GM23338 (cell line): ENCODE data around the gene TDG. TPM values are rescaled to one million over a fixed set of nuclear protein-coding genes. Genes with fewer than 3 reads are reported as not detected.

Source experiments
- ATAC-seq: fragments of 200-7000 bp; cut with Tn5 transposase; 3 replicates; pipeline ENCODE4 v1.9.1; 2020
- DNase-seq: peaks from one replicate; pipeline ENCODE4 v3.0.0-alpha.2; 2015; ENCODE audit warnings: low spot score
- H2AFZ ChIP-seq: fragments of 200-600 bp; sonication (generic); 2 replicates; pipeline ENCODE4 v1.8.0; 2016; ENCODE audit warnings: antibody characterized with exemption, mild to moderate bottlenecking, moderate library complexity
- H3F3A ChIP-seq: fragments of 200-600 bp; sonication (generic); replicated peaks from 2 replicates; pipeline ENCODE4 v1.8.0; 2017; ENCODE audit warnings: antibody characterized with exemption, mixed run types, low read depth
- H3K27ac ChIP-seq: fragments of 200-600 bp; sonication (generic); 2 replicates; pipeline ENCODE4 v1.6.1; 2016; ENCODE audit warnings: low read depth
- H3K27me3 ChIP-seq: fragments of 200-600 bp; sonication (generic); 2 replicates; pipeline ENCODE4 v1.8.0; 2016; ENCODE audit warnings: mild to moderate bottlenecking, mixed run types, moderate library complexity; ENCODE audit not compliant: insufficient read depth
- H3K36me3 ChIP-seq: fragments of 200-600 bp; sonication (generic); 2 replicates; pipeline ENCODE4 v1.8.0; 2016; ENCODE audit warnings: mild to moderate bottlenecking; ENCODE audit not compliant: insufficient read depth
- H3K4me1 ChIP-seq: fragments of 200-600 bp; sonication (generic); 2 replicates; pipeline ENCODE4 v1.8.0; 2016; ENCODE audit warnings: mild to moderate bottlenecking, moderate library complexity; ENCODE audit not compliant: insufficient read depth
- H3K4me2 ChIP-seq: fragments of 200-600 bp; sonication (generic); 2 replicates; pipeline ENCODE4 v1.7.1; 2017; ENCODE audit warnings: mixed run types
- H3K4me3 ChIP-seq: fragments of 200-600 bp; sonication (generic); 2 replicates; pipeline ENCODE4 v1.6.1; 2016; ENCODE audit warnings: mixed run types
- H3K79me2 ChIP-seq: fragments of 200-600 bp; sonication (generic); replicated peaks from 2 replicates; pipeline ENCODE4 v1.8.0; 2017; ENCODE audit warnings: mild to moderate bottlenecking; ENCODE audit not compliant: insufficient read depth
- H3K9me2 ChIP-seq: fragments of 200-600 bp; sonication (generic); 2 replicates; pipeline ENCODE4 v1.8.0; 2017; ENCODE audit not compliant: insufficient read depth
- H4K20me1 ChIP-seq: fragments of 200-600 bp; sonication (generic); replicated peaks from 2 replicates; pipeline ENCODE4 v1.8.0; 2017; ENCODE audit warnings: mild to moderate bottlenecking; ENCODE audit not compliant: insufficient read depth
- H3K27ac Mint-ChIP-seq: 2 replicates; pipeline ENCODE4 v1.8.0; 2020; ENCODE audit warnings: inconsistent platforms, mild to moderate bottlenecking, moderate library complexity, mixed read lengths
- H3K27me3 Mint-ChIP-seq: 3 replicates; pipeline ENCODE4 v1.8.0; 2022; ENCODE audit warnings: low read depth, mild to moderate bottlenecking, moderate library complexity, mixed read lengths, inconsistent platforms; ENCODE audit not compliant: insufficient read depth, poor library complexity
- H3K36me3 Mint-ChIP-seq: 3 replicates; pipeline ENCODE4 v1.8.0; 2021; ENCODE audit warnings: low read depth, mild to moderate bottlenecking, inconsistent platforms, moderate library complexity, mixed read lengths
- H3K4me1 Mint-ChIP-seq: 3 replicates; pipeline ENCODE4 v1.8.0; 2020; ENCODE audit warnings: mild to moderate bottlenecking, inconsistent platforms, mixed read lengths
- H3K4me3 Mint-ChIP-seq: 3 replicates; pipeline ENCODE4 v1.8.0; 2021; ENCODE audit warnings: moderate library complexity, mild to moderate bottlenecking, inconsistent platforms, mixed read lengths
- H3K9me3 Mint-ChIP-seq: 3 replicates; pipeline ENCODE4 v1.8.0; 2020; ENCODE audit warnings: moderate library complexity, mild to moderate bottlenecking, inconsistent platforms, mixed read lengths
- CREB1 ChIP-seq: fragments of 250-450 bp; sonication (Bioruptor Pico); IDR thresholded peaks from 2 replicates; pipeline ENCODE4 v1.5.0; 2020; ENCODE audit warnings: low read depth, mild to moderate bottlenecking, moderate library complexity
- CTCF ChIP-seq, 2 experiments: fragments of 200-600 bp in 1 of 2; sonication (generic) in 1 of 2; conservative IDR thresholded peaks; 2 replicates each; pipeline versions ENCODE4 v1.5.1 to v1.6.1; 2016 to 2017; ENCODE audit warnings: antibody characterized with exemption in 2 of 2, low read depth in 2 of 2, mild to moderate bottlenecking in 2 of 2, moderate library complexity in 1 of 2
- ETS1 ChIP-seq: IDR thresholded peaks from 2 replicates; pipeline ENCODE4 v1.6.1; 2016; ENCODE audit warnings: antibody characterized with exemption
- EZH2 ChIP-seq: fragments of 200-600 bp; sonication (generic); IDR thresholded peaks from one replicate; pipeline ENCODE4 v1.8.0; 2017; ENCODE audit warnings: antibody characterized with exemption, mild to moderate bottlenecking, low read depth; ENCODE audit not compliant: unreplicated experiment
- EZH2phosphoT487 ChIP-seq: fragments of 200-600 bp; sonication (generic); IDR thresholded peaks from one replicate; pipeline ENCODE4 v1.8.1; 2018; ENCODE audit warnings: antibody characterized with exemption; ENCODE audit not compliant: unreplicated experiment
- JUNB ChIP-seq: IDR thresholded peaks from one replicate; pipeline ENCODE4 v1.6.1; 2016; ENCODE audit warnings: antibody characterized with exemption; ENCODE audit not compliant: unreplicated experiment
- NANOG ChIP-seq: IDR thresholded peaks from 2 replicates; pipeline ENCODE4 v1.6.1; 2016; ENCODE audit warnings: antibody characterized with exemption, borderline replicate concordance
- POLR2AphosphoS5 ChIP-seq: IDR thresholded peaks from 2 replicates; pipeline ENCODE4 v1.6.1; 2016; ENCODE audit warnings: antibody characterized with exemption, low read depth
- REST ChIP-seq: IDR thresholded peaks from one replicate; pipeline ENCODE4 v1.6.1; 2018; ENCODE audit warnings: antibody characterized with exemption; ENCODE audit not compliant: unreplicated experiment
- STAT1 ChIP-seq: IDR thresholded peaks from one replicate; pipeline ENCODE4 v1.6.1; 2016; ENCODE audit warnings: antibody characterized with exemption; ENCODE audit not compliant: unreplicated experiment
- ZNF114 ChIP-seq: fragments of 250-450 bp; sonication (Bioruptor Pico); IDR thresholded peaks from 2 replicates; pipeline ENCODE4 v1.5.0; 2020; ENCODE audit warnings: mild to moderate bottlenecking, moderate library complexity
- ZNF331 ChIP-seq: fragments of 250-450 bp; sonication (Bioruptor Pico); IDR thresholded peaks from 2 replicates; pipeline ENCODE4 v1.5.0; 2020; ENCODE audit warnings: low read depth, mild to moderate bottlenecking, moderate library complexity
- ZNF462 ChIP-seq: fragments of 250-450 bp; sonication (Bioruptor Pico); IDR thresholded peaks from 2 replicates; pipeline ENCODE4 v1.5.0; 2020; ENCODE audit warnings: mild to moderate bottlenecking, moderate library complexity
- polyA plus RNA-seq: library from polyadenylated mRNA; unstranded; fragments of >200 nt; fragmentation: Nextera tagmentation; extraction: Ambion mirVana; gene quantifications from 2 replicates; pipeline ENCODE4 v1.2.1, GENCODE V29; 2016
- total RNA-seq: library from RNA; depleted of rRNA; stranded (reverse); fragments of >200 nt; shearing (Covaris generic); gene quantifications from 2 replicates; pipeline ENCODE4 v1.2.3, GENCODE V29; 2014

Gene TDG
- total and polyA plus RNA-seq, 2 experiments from 2014 or later = 57.0 to 66.2 TPM

- DNase-seq (no peak), ATAC-seq (peak; percentile 54)
- peak overlapping the region; percentile 99 for H3K27ac ChIP-seq
- Mint-ChIP-seq H3K27me3 (peaks cover 13% of the 10 kb centered on the region), H3K27ac (peak overlapping the region; percentile 97), H3K4me1 (peaks cover 15% of the 10 kb centered on the region), H3K36me3 (peaks cover 26% of the 10 kb centered on the region), H3K9me3 (no peaks in the 10 kb centered on the region), H3K4me3 (peak overlapping the region; percentile 87)
- H3K4me2 ChIP-seq = peak overlapping the region; percentile 78
- H3F3A ChIP-seq = peaks cover 8% of the 10 kb centered on the region; the same call in 1 of the 2 replicates
- peak overlapping the region; percentile 94 for H3K4me3 ChIP-seq
- peaks cover 43% of the 10 kb centered on the region for H3K79me2 ChIP-seq
- H2AFZ ChIP-seq = peak overlapping the region; percentile 91
- peaks cover 9% of the 10 kb centered on the region for H3K4me1 ChIP-seq
- no peaks in the 10 kb centered on the region for H3K27me3 ChIP-seq
- TF ChIP-seq STAT1 = no peak
- no peak for TF ChIP-seq ZNF331 (CRISPR knock-in tag)
- no peak for TF ChIP-seq POLR2AphosphoS5
- TF ChIP-seq EZH2 = no peak
- no peak for TF ChIP-seq CTCF (conservative IDR thresholded peaks at IDR 0.05; ENCODE audit: low read depth in 2 of 2)
- no peak for TF ChIP-seq JUNB
- no peak for TF ChIP-seq REST
- TF ChIP-seq CREB1 (CRISPR knock-in tag) = no peak
- TF ChIP-seq ZNF462 (CRISPR knock-in tag) = no peak
- no peak for TF ChIP-seq NANOG
- TF ChIP-seq EZH2phosphoT487 = no peak
- no peak for TF ChIP-seq ZNF114 (CRISPR knock-in tag)
- no peak for TF ChIP-seq ETS1
- H3K36me3 ChIP-seq = peaks cover 16% of the 10 kb centered on the region; the same call in 1 of the 2 replicates
- no peaks in the 10 kb centered on the region for H3K9me2 ChIP-seq
- peaks cover 16% of the 10 kb centered on the region for H4K20me1 ChIP-seq
These were observed 9.1 kb upstream of the TDG start for GRCh38 chr12:103956509-103957027.
